ENCODE measurements around the gene MFSD2B.
"Not testable (repeated sequence)": the region's sequence is repeated elsewhere in the genome, so short reads cannot be mapped to it uniquely, and the experiment has no call there.

MFSD2B gene

GRCh38 chr2:24009680-24010476 is at the start of gene MFSD2B:
MFSD2B (plus strand) TSS chr2:24010085; CDS start chr2:24010097, 12 bp downstream.
- no peak for DNase-seq (ENCODE audit: low read depth)

GRCh38 chr2:23967846-23968245 is 42.0 kb upstream of the MFSD2B start:
- no peak for DNase-seq (ENCODE audit: low read depth)

GRCh38 chr2:23976883-23977282 is 33.0 kb upstream of the MFSD2B start:
- DNase-seq (ENCODE audit: low read depth): no peak

GRCh38 chr2:23988371-23988770 is 21.5 kb upstream of the MFSD2B start:
- no peak for DNase-seq (ENCODE audit: low read depth)

GRCh38 chr2:23992931-23993330 is 17.0 kb upstream of the MFSD2B start:
- no peak for DNase-seq (ENCODE audit: low read depth)

- no peak for DNase-seq (ENCODE audit: low read depth)
These were observed 16.1 kb upstream of the MFSD2B start for GRCh38 chr2:23993736-23994269.

- no peak for DNase-seq (ENCODE audit: low read depth)
These were observed 15.3 kb upstream of the MFSD2B start for GRCh38 chr2:23994567-23994966.

- DNase-seq (ENCODE audit: low read depth): no peak
These were observed 2.2 kb upstream of the MFSD2B start for GRCh38 chr2:24007693-24008092.

- no peak for DNase-seq (ENCODE audit: low read depth)
These were observed 1.1 kb upstream of the MFSD2B start for GRCh38 chr2:24008672-24009366.

- DNase-seq (ENCODE audit: low read depth): no peak
These were observed 562 bp upstream of the MFSD2B start for GRCh38 chr2:24009367-24009679.

- no peak for DNase-seq (ENCODE audit: low read depth)
These were observed 778 bp downstream of the MFSD2B start for GRCh38 chr2:24010477-24011249.

- no peak for DNase-seq (ENCODE audit: low read depth)
These were observed 1.6 kb downstream of the MFSD2B start for GRCh38 chr2:24011250-24012104.

- DNase-seq (ENCODE audit: low read depth): no peak
These were observed 2.8 kb downstream of the MFSD2B start for GRCh38 chr2:24012521-24013188.

- not testable (repeated sequence) for DNase-seq (ENCODE audit: low read depth)
These were observed 5.0 kb downstream of the MFSD2B start for GRCh38 chr2:24014902-24015301.

- peak; percentile 9 for DNase-seq (ENCODE audit: low read depth)
These were observed 5.9 kb downstream of the MFSD2B start for GRCh38 chr2:24015562-24016375.

- DNase-seq (ENCODE audit: low read depth): no peak
These were observed 6.5 kb downstream of the MFSD2B start for GRCh38 chr2:24016376-24016761.

GRCh38 chr2:24016853-24017703 is 7.2 kb downstream of the MFSD2B start:
- no peak for DNase-seq (ENCODE audit: low read depth)

GRCh38 chr2:24017711-24018110 is 7.8 kb downstream of the MFSD2B start:
- no peak for DNase-seq (ENCODE audit: low read depth)

- no peak for DNase-seq (ENCODE audit: low read depth)
These were observed 8.4 kb downstream of the MFSD2B start for GRCh38 chr2:24018241-24018640.
